Ishikawa (cell line): ENCODE measurements around the gene TOR1A.

Experiments used
- CEBPB ChIP-seq: IDR thresholded peaks from 2 replicates; pipeline ENCODE4 v1.6.1; 2012
- CREB1 ChIP-seq: IDR thresholded peaks from 2 replicates; pipeline ENCODE4 v1.6.1; 2012; ENCODE audit warnings: low read depth
- EGR1 ChIP-seq: IDR thresholded peaks from 2 replicates; pipeline ENCODE4 v1.6.1; 2012
- EP300 ChIP-seq: IDR thresholded peaks from 2 replicates; pipeline ENCODE4 v1.6.1; 2012; ENCODE audit warnings: borderline replicate concordance
- FOXM1 ChIP-seq: IDR thresholded peaks from 2 replicates; pipeline ENCODE4 v1.6.1; 2012; ENCODE audit warnings: low read depth, borderline replicate concordance
- MAX ChIP-seq: IDR thresholded peaks from 2 replicates; pipeline ENCODE4 v1.6.1; 2012
- NFIC ChIP-seq: IDR thresholded peaks from 2 replicates; pipeline ENCODE4 v1.6.1; 2012
- RAD21 ChIP-seq: IDR thresholded peaks from 2 replicates; pipeline ENCODE4 v1.6.1; 2012; ENCODE audit warnings: low read depth
- REST ChIP-seq: IDR thresholded peaks from 2 replicates; pipeline ENCODE4 v1.6.1; 2012; ENCODE audit warnings: low read depth, mild to moderate bottlenecking
- TAF1 ChIP-seq: IDR thresholded peaks from 2 replicates; pipeline ENCODE4 v1.6.1; 2012; ENCODE audit warnings: low read depth, mild to moderate bottlenecking
- TCF12 ChIP-seq: IDR thresholded peaks from 2 replicates; pipeline ENCODE4 v1.6.1; 2012; ENCODE audit warnings: low read depth
- TEAD4 ChIP-seq: IDR thresholded peaks from 2 replicates; pipeline ENCODE4 v1.6.1; 2012
- USF1 ChIP-seq: IDR thresholded peaks from 2 replicates; pipeline ENCODE4 v1.6.1; 2012
- YY1 ChIP-seq: IDR thresholded peaks from 2 replicates; pipeline ENCODE4 v1.6.1; 2012; ENCODE audit warnings: low read depth
- ZBTB7A ChIP-seq: IDR thresholded peaks from 2 replicates; pipeline ENCODE4 v1.6.1; 2012; ENCODE audit warnings: low read depth

TOR1A gene

GRCh38 chr9:129783516-129784361 is 40.2 kb downstream of the TOR1A start:
- TF ChIP-seq RAD21 (peak; percentile 95), CREB1 (no peak), USF1 (no peak)

- no peak for TF ChIP-seq NFIC
- no peak for TF ChIP-seq USF1
- TF ChIP-seq REST, result no peak
- no peak for TF ChIP-seq TCF12
- TF ChIP-seq TAF1, result no peak
Observed at GRCh38 chr9:129781981-129782380, 42.0 kb downstream of the TOR1A start.

- no peak for TF ChIP-seq FOXM1
- no peak for TF ChIP-seq RAD21
- no peak for TF ChIP-seq TAF1
- TF ChIP-seq EGR1, result no peak
Observed at GRCh38 chr9:129781131-129781530, 42.8 kb downstream of the TOR1A start.

- TF ChIP-seq ZBTB7A, result no peak
- TF ChIP-seq MAX, result no peak
- TF ChIP-seq RAD21, result no peak
- TF ChIP-seq NFIC, result no peak
- TF ChIP-seq YY1, result no peak
- TF ChIP-seq TEAD4, result no peak
- TF ChIP-seq TCF12, result no peak
- TF ChIP-seq USF1, result no peak
- TF ChIP-seq TAF1, result no peak
- TF ChIP-seq EP300, result no peak
- no peak for TF ChIP-seq EGR1
Observed at GRCh38 chr9:129779560-129780190, 44.3 kb downstream of the TOR1A start.

GRCh38 chr9:129778469-129778868 is 45.5 kb downstream of the TOR1A start:
- TF ChIP-seq CREB1, result no peak
- TF ChIP-seq ZBTB7A, result no peak
- no peak for TF ChIP-seq USF1
- no peak for TF ChIP-seq EGR1
- TF ChIP-seq EP300, result no peak
- TF ChIP-seq TCF12, result no peak
- TF ChIP-seq REST, result no peak
- no peak for TF ChIP-seq MAX
- no peak for TF ChIP-seq YY1
- TF ChIP-seq CEBPB, result no peak
- TF ChIP-seq TAF1, result no peak

GRCh38 chr9:129777769-129778130 is 46.2 kb downstream of the TOR1A start:
- no peak for TF ChIP-seq MAX
- TF ChIP-seq CREB1, result no peak
- TF ChIP-seq EP300, result no peak
